ENCODE measurements around the gene MTG1. TPM values are rescaled to one million over a fixed set of nuclear protein-coding genes. Genes with fewer than 3 reads are reported as not detected.

Gene MTG1
- total and polyA plus RNA-seq, 2 donors (not counting 1 experiment from before 2014, with no cell fraction given), result 23.9 to 25.3 TPM

GRCh38 chr10:133359554-133359971 is 34.4 kb upstream of the MTG1 start:
- H3K36me3 ChIP-seq (ENCODE audit: control insufficient read depth, insufficient read depth, low read length), result peaks cover 3% of the 10 kb centered on the region
- no peak for DNase-seq (ENCODE audit: low read depth in 2 of 2)
- no peak overlapping the region for H2AFZ ChIP-seq (ENCODE audit: low read length)
- no peak overlapping the region for H3K27ac ChIP-seq (ENCODE audit: insufficient read depth, low read length)
- TF ChIP-seq EZH2 (IDR thresholded peaks at IDR 0.05; ENCODE audit: low read length, missing control alignments), result no peak
- TF ChIP-seq CTCF (conservative IDR thresholded peaks at IDR 0.05 in 1 of 2, IDR thresholded peaks at IDR 0.05 in 1 of 2; ENCODE audit: low read depth in 1 of 2, low read length in 2 of 2), result no peak
- peaks cover 2% of the 10 kb centered on the region for H3K4me1 ChIP-seq (ENCODE audit: control insufficient read depth, extremely low read depth, insufficient read depth, low read length)
- no peak overlapping the region for H3K4me3 ChIP-seq (replicated peaks in 1 of 4; ENCODE audit: control extremely low read depth in 1 of 4, insufficient read depth in 1 of 4, low read depth in 3 of 4, low read length in 4 of 4)
- no peaks in the 10 kb centered on the region for H4K20me1 ChIP-seq (ENCODE audit: control insufficient read depth, extremely low read depth, insufficient read depth, low read length)
- H3K4me2 ChIP-seq (ENCODE audit: extremely low read depth, insufficient read depth, low read length), result no peak overlapping the region
- H3K9ac ChIP-seq (ENCODE audit: insufficient read depth, low read length), result no peak overlapping the region
- no peaks in the 10 kb centered on the region for H3K27me3 ChIP-seq (ENCODE audit: control insufficient read depth, insufficient read depth, low read length)
- no peaks in the 10 kb centered on the region for H3K79me2 ChIP-seq (ENCODE audit: control insufficient read depth, insufficient read depth, low read length)
- H3K9me3 ChIP-seq (ENCODE audit: control insufficient read depth, insufficient read depth, low read depth, low read length), result no peaks in the 10 kb centered on the region

DNA sequence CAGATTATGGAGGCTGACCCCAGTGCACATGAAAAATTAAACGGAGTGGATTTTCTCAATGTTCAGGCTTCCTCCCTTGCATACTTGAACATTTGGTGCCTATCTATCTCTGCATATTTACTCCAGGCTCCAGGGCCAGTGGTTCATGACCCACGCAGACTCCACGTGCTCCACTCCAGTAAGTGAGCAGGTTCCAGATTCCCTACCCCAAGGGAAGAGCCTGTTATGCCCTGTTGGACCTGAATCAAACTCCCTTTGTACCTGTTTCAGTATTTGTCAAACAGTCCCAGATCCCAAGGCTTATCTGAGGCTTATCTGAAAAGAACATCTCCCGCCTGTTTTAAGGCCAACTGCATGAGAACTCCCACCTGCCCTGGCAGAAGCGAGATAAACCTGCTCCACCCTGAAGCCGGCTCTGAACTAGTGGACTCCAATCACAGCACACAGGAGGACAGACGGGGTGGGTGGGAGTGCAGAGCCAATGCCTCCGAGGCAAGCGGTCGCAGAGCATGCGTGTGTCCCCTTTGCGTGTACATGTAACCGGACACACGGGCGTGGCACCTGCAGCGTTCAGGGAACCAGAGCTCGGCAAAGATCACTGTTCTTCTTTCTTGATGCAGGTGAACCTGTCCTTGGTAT is 33.9 kb upstream of the MTG1 start:
- Histone ChIP-seq H3K4me3 (replicated peaks in 1 of 4; ENCODE audit: control extremely low read depth in 1 of 4, insufficient read depth in 1 of 4, low read depth in 3 of 4, low read length in 4 of 4) (no peak overlapping the region), H3K79me2 (ENCODE audit: control insufficient read depth, insufficient read depth, low read length) (no peaks in the 10 kb centered on the region), H3K36me3 (ENCODE audit: control insufficient read depth, insufficient read depth, low read length) (peaks cover 4% of the 10 kb centered on the region), H3K4me1 (ENCODE audit: control insufficient read depth, extremely low read depth, insufficient read depth, low read length) (peaks cover 2% of the 10 kb centered on the region), H3K27ac (ENCODE audit: insufficient read depth, low read length) (no peak overlapping the region), H2AFZ (ENCODE audit: low read length) (no peak overlapping the region), H4K20me1 (ENCODE audit: control insufficient read depth, extremely low read depth, insufficient read depth, low read length) (no peaks in the 10 kb centered on the region), H3K27me3 (ENCODE audit: control insufficient read depth, insufficient read depth, low read length) (no peaks in the 10 kb centered on the region), H3K4me2 (ENCODE audit: extremely low read depth, insufficient read depth, low read length) (no peak overlapping the region), H3K9ac (ENCODE audit: insufficient read depth, low read length) (no peak overlapping the region), H3K9me3 (ENCODE audit: control insufficient read depth, insufficient read depth, low read depth, low read length) (no peaks in the 10 kb centered on the region)
- no peak for TF ChIP-seq CTCF (conservative IDR thresholded peaks at IDR 0.05 in 1 of 2, IDR thresholded peaks at IDR 0.05 in 1 of 2; ENCODE audit: low read depth in 1 of 2, low read length in 2 of 2)
- TF ChIP-seq EZH2 (IDR thresholded peaks at IDR 0.05; ENCODE audit: low read length, missing control alignments), result no peak
- no peak for DNase-seq (ENCODE audit: low read depth in 2 of 2)

DNA sequence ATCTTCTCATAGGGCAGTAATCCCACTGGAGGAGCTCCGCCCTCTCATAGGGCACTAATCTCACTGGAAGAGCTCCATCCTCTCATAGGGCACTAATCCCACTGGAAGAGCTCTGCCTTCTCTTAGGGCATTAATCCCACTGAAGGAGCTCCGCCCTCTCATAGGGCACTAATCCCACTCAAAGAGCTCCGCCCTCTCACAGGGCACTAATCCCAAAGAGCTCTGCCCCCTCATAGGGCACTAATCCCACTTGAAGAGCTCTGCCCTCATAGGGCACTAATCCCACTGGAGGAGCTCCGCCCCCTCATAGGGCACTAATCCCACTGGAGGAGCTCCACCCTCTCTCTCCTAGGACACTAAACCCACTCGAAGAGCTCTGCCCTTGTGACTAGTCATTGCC is 32.7 kb upstream of the MTG1 start:
- DNase-seq (ENCODE audit: low read depth in 2 of 2), result no peak
- no peak overlapping the region for H3K4me3 ChIP-seq (replicated peaks in 1 of 4; ENCODE audit: control extremely low read depth in 1 of 4, insufficient read depth in 1 of 4, low read depth in 3 of 4, low read length in 4 of 4)
- no peak overlapping the region for H3K27ac ChIP-seq (ENCODE audit: insufficient read depth, low read length)
- no peaks in the 10 kb centered on the region for H3K79me2 ChIP-seq (ENCODE audit: control insufficient read depth, insufficient read depth, low read length)
- H3K4me1 ChIP-seq (ENCODE audit: control insufficient read depth, extremely low read depth, insufficient read depth, low read length), result peaks cover 2% of the 10 kb centered on the region
- TF ChIP-seq EZH2 (IDR thresholded peaks at IDR 0.05; ENCODE audit: low read length, missing control alignments) (no peak), CTCF (conservative IDR thresholded peaks at IDR 0.05 in 1 of 2, IDR thresholded peaks at IDR 0.05 in 1 of 2; ENCODE audit: low read depth in 1 of 2, low read length in 2 of 2) (no peak)
- H4K20me1 ChIP-seq (ENCODE audit: control insufficient read depth, extremely low read depth, insufficient read depth, low read length), result no peaks in the 10 kb centered on the region
- no peak overlapping the region for H3K4me2 ChIP-seq (ENCODE audit: extremely low read depth, insufficient read depth, low read length)
- H3K27me3 ChIP-seq (ENCODE audit: control insufficient read depth, insufficient read depth, low read length), result no peaks in the 10 kb centered on the region
- peaks cover 14% of the 10 kb centered on the region for H3K36me3 ChIP-seq (ENCODE audit: control insufficient read depth, insufficient read depth, low read length)
- H3K9me3 ChIP-seq (ENCODE audit: control insufficient read depth, insufficient read depth, low read depth, low read length), result no peaks in the 10 kb centered on the region
- H3K9ac ChIP-seq (ENCODE audit: insufficient read depth, low read length), result no peak overlapping the region
- no peak overlapping the region for H2AFZ ChIP-seq (ENCODE audit: low read length)

All from fibroblast of lung (primary cell).